ENCODE measurements around the gene CFD. TPM values are rescaled to one million over a fixed set of nuclear protein-coding genes. Genes with fewer than 3 reads are reported as not detected.

The CFD gene
- total and polyA plus RNA-seq, 10 of the 15 experiments (the other 5 are each of a cell fraction or from before 2014, with no cell fraction given) = 0.05 to 1.1 (median 0.38) TPM; not detected in 4

- intact Hi-C loops (cut with micrococcal nuclease; ENCODE audit: unreplicated experiment) = no loop called here
- ChIA-PET SMC1A (ENCODE audit: uncharacterized antibody, unreplicated experiment) (interaction anchor here (1.1 to 2.4 kb wide), 7 partner anchors 9 to 137 kb away, joined by 3 to 15 read pairs (median 8); partner anchors contain the start of genes MED16, RNU6-9 and WDR18), CTCF (interaction anchor here (0.9 to 4.2 kb wide), 5 partner anchors 9 to 138 kb away, joined by 3 to 40 read pairs (median 4); partner anchors contain the start of genes KISS1R, MED16 and RNU6-9), RAD21 (ENCODE audit: unreplicated experiment) (interaction anchor here (0.9 to 4.4 kb wide), 5 partner anchors 12 to 77 kb away, joined by 3 to 30 read pairs (median 18); partner anchors contain the start of genes MED16, RNU6-9 and WDR18), POLR2A (interaction anchor here (0.6 to 3.9 kb wide), 5 partner anchors 12 to 362 kb away, joined by 3 to 27 read pairs (median 4); partner anchors contain the start of genes CIRBP, MED16, PTBP1 and RNU6-9)
- Histone ChIP-seq H3K27ac (ENCODE audit: control insufficient read depth, insufficient read depth) (peak overlapping the region; percentile 56; the same call in 1 of the 2 replicates), H3K4me3 (no peak overlapping the region), H3K9ac (ENCODE audit: control insufficient read depth, insufficient read depth, low read length) (peak overlapping the region; percentile 44; the same call in 1 of the 2 replicates), H3K79me2 (ENCODE audit: control insufficient read depth, insufficient read depth, low read length) (peaks cover 13% of the 10 kb centered on the region), H3K4me1 (ENCODE audit: control insufficient read depth, insufficient read depth, low read length) (peaks cover 40% of the 10 kb centered on the region), H4K20me1 (ENCODE audit: control insufficient read depth, insufficient read depth) (no peaks in the 10 kb centered on the region), H3K9me3 (replicated peaks; ENCODE audit: control insufficient read depth, insufficient read depth, low read length) (no peaks in the 10 kb centered on the region), H3K36me3 (ENCODE audit: control insufficient read depth in 2 of 2, insufficient read depth in 2 of 2, low read length in 1 of 2) (no peaks in the 10 kb centered on the region; a peak in 1 of 4 replicates), H2AFZ (ENCODE audit: control insufficient read depth, low read depth, low read length) (no peak overlapping the region), H3K4me2 (ENCODE audit: control insufficient read depth, insufficient read depth) (peak overlapping the region; percentile 36), H3K27me3 (replicated peaks in 1 of 2; ENCODE audit: control insufficient read depth in 2 of 2, insufficient read depth in 2 of 2, low read length in 1 of 2) (no peaks in the 10 kb centered on the region)
- ATAC-seq = peak; percentile 67
- TF ChIP-seq ZNF217 (IDR thresholded peaks at IDR 0.05) = peak; percentile 43; the same call in 1 of the 2 replicates
- no peak for TF ChIP-seq SMAD1 (IDR thresholded peaks at IDR 0.05; ENCODE audit: low read depth, partially characterized antibody)
- no peak for TF ChIP-seq E2F4 (IDR thresholded peaks at IDR 0.05; ENCODE audit: low read depth, low read length)
- TF ChIP-seq REST (IDR thresholded peaks at IDR 0.05; ENCODE audit: low read depth, low read length) = peak; percentile 53; the same call in 1 of the 2 replicates
- TF ChIP-seq ESRRA (IDR thresholded peaks at IDR 0.05; ENCODE audit: low read length) = no peak
- peak; percentile 62; the same call in 1 of the 2 replicates for TF ChIP-seq TCF12 (IDR thresholded peaks at IDR 0.05; ENCODE audit: low read depth, low read length)
- TF ChIP-seq MEF2B (IDR thresholded peaks at IDR 0.05; ENCODE audit: partially characterized antibody, poor library complexity, severe bottlenecking) = no peak
- TF ChIP-seq DPF2 (IDR thresholded peaks at IDR 0.05) = 0 out of 2 replicates have a peak, but pooled peaks have one; percentile 23
- TF ChIP-seq MYB (IDR thresholded peaks at IDR 0.05; ENCODE audit: borderline replicate concordance, low read depth, low read length) = no peak
- TF ChIP-seq CHD2 (IDR thresholded peaks at IDR 0.05; ENCODE audit: borderline replicate concordance, low read depth, low read length) = no peak
- no peak for FAIRE-seq
- 22% methylated on average over 14 of the region's 14 CpGs for WGBS (ENCODE audit: insufficient coverage, insufficient replicate concordance, low lambda C conversion rate, missing lambda C conversion rate)
- DNase-seq (ENCODE audit: low read depth, low spot score) = no peak
- BruUV-seq (replicated peaks) = no TSS peak
- in situ Hi-C loops (cut with MboI) = no loop called here
Measured at GRCh38 chr19:907183-907853, 47.9 kb downstream of the CFD start.
